HepG2 (cell line): ENCODE data around the gene SH2D6. TPM values are rescaled to one million over a fixed set of nuclear protein-coding genes. Genes with fewer than 3 reads are reported as not detected.

ENCODE experiments used
- ARID5B ChIP-seq: IDR thresholded peaks from 2 replicates; pipeline ENCODE4 v1.4.0; 2020; ENCODE audit warnings: mild to moderate bottlenecking, missing genetic modification reagents
- CEBPB ChIP-seq: IDR thresholded peaks from 2 replicates; pipeline ENCODE4 v1.6.1; 2011; ENCODE audit warnings: low read depth, low read length, improper control_type of control experiment, borderline replicate concordance
- ETS1 ChIP-seq: sonication (generic); formaldehyde crosslinking; IDR thresholded peaks from 2 replicates; pipeline ENCODE4 v1.4.0; 2020; ENCODE audit warnings: missing genetic modification reagents
- ETV6 ChIP-seq: sonication (generic); formaldehyde crosslinking; conservative IDR thresholded peaks from 2 replicates; pipeline ENCODE4 v1.4.0; 2020; ENCODE audit warnings: missing genetic modification reagents
- JDP2 ChIP-seq: sonication (generic); formaldehyde crosslinking; IDR thresholded peaks from 2 replicates; pipeline ENCODE4 v1.8.1; 2022; ENCODE audit warnings: missing genetic modification reagents, borderline replicate concordance
- PLSCR1 ChIP-seq: sonication (generic); formaldehyde crosslinking; IDR thresholded peaks from 2 replicates; pipeline ENCODE4 v1.5.0; 2020; ENCODE audit warnings: missing genetic modification reagents, mild to moderate bottlenecking, borderline replicate concordance
- SOX6 ChIP-seq, 2 experiments: fragments of 450-650 bp in 1 of 2; sonication (generic) in 1 of 2; formaldehyde crosslinking in 1 of 2; IDR thresholded peaks; 2 replicates each; pipeline versions ENCODE4 v1.4.0 to v1.6.1; 2017 to 2020; ENCODE audit warnings: antibody characterized with exemption in 1 of 2, mild to moderate bottlenecking in 1 of 2, missing genetic modification reagents in 1 of 2
- STAT6 ChIP-seq: sonication (generic); formaldehyde crosslinking; IDR thresholded peaks from 2 replicates; pipeline ENCODE4 v1.4.0; 2020; ENCODE audit warnings: missing genetic modification reagents, mild to moderate bottlenecking, borderline replicate concordance
- THAP9 ChIP-seq: sonication (generic); formaldehyde crosslinking; IDR thresholded peaks from 2 replicates; pipeline ENCODE4; 2020; ENCODE audit warnings: missing genetic modification reagents, mild to moderate bottlenecking, borderline replicate concordance
- ZKSCAN5 ChIP-seq: sonication (generic); formaldehyde crosslinking; IDR thresholded peaks from 2 replicates; pipeline ENCODE4 v1.5.1; 2020; ENCODE audit warnings: mild to moderate bottlenecking, missing genetic modification reagents
- ZNF224 ChIP-seq: sonication (generic); formaldehyde crosslinking; IDR thresholded peaks from 2 replicates; pipeline ENCODE4 v1.5.0; 2020; ENCODE audit warnings: mild to moderate bottlenecking, missing genetic modification reagents
- ZNF280B ChIP-seq: sonication (generic); formaldehyde crosslinking; IDR thresholded peaks from 2 replicates; pipeline ENCODE4 v1.5.0; 2020; ENCODE audit warnings: missing genetic modification reagents, mild to moderate bottlenecking, borderline replicate concordance
- polyA plus RNA-seq, 8 experiments: library from polyadenylated mRNA; depleted of rRNA in 3 of 8; stranded (reverse) in 7 of 8; unstranded in 1 of 8; fragments of >200 nt; fragmentation: Illumina TruSeq in 4 of 8; extraction: Trizol in 4 of 8; gene quantifications; 2 replicates each; pipeline versions ENCODE4 v1.2.1 to v1.2.3, GENCODE V29; 2011 to 2016; ENCODE audit warnings: low read depth in 4 of 8, missing spikeins in 1 of 8, mixed read lengths in 1 of 8; ENCODE audit not compliant: insufficient read depth in 1 of 8
- total RNA-seq, 5 experiments: library from RNA; depleted of rRNA; stranded (reverse); fragments of >200 nt; fragmentation: Illumina TruSeq; extraction: Trizol; gene quantifications; 2 replicates each; pipeline ENCODE4 v1.2.3, GENCODE V29; 2016; ENCODE audit warnings: low read depth in 1 of 5

The SH2D6 gene
- total and polyA plus RNA-seq, 2 of the 13 experiments (the other 11 are each of a cell fraction or from before 2014, with no cell fraction given), result 0.11 to 0.26 TPM

- TF ChIP-seq ARID5B (CRISPR knock-in tag) (peak; percentile 18; the same call in 1 of the 2 replicates), CEBPB (peak; percentile 89), ZNF280B (CRISPR knock-in tag) (no peak; the same call in 1 of the 2 replicates), STAT6 (CRISPR knock-in tag) (no peak), SOX6 (IDR thresholded peaks at IDR 0.05) (no peak), SOX6 (CRISPR knock-in tag; IDR thresholded peaks at IDR 0.05) (peak; percentile 70), PLSCR1 (CRISPR knock-in tag) (peak; percentile 40; the same call in 1 of the 2 replicates), ETV6 (CRISPR knock-in tag) (peak; percentile 94), ZKSCAN5 (CRISPR knock-in tag) (no peak), ZNF224 (CRISPR knock-in tag) (no peak), JDP2 (no peak), THAP9 (CRISPR knock-in tag) (peak; percentile 56; the same call in 1 of the 2 replicates), ETS1 (CRISPR knock-in tag) (no peak)
Observed at GRCh38 chr2:85418132-85419008, at the start of gene SH2D6 (continued).
